ENCODE results near the gene CHRNA4.
"Not testable (repeated sequence)": the region's sequence is repeated elsewhere in the genome, so short reads cannot be mapped to it uniquely, and the experiment has no call there.

CHRNA4 gene

GRCh38 chr20:63310265-63310991, 50.7 kb downstream of the CHRNA4 start:
- TF ChIP-seq, protein P1, sequence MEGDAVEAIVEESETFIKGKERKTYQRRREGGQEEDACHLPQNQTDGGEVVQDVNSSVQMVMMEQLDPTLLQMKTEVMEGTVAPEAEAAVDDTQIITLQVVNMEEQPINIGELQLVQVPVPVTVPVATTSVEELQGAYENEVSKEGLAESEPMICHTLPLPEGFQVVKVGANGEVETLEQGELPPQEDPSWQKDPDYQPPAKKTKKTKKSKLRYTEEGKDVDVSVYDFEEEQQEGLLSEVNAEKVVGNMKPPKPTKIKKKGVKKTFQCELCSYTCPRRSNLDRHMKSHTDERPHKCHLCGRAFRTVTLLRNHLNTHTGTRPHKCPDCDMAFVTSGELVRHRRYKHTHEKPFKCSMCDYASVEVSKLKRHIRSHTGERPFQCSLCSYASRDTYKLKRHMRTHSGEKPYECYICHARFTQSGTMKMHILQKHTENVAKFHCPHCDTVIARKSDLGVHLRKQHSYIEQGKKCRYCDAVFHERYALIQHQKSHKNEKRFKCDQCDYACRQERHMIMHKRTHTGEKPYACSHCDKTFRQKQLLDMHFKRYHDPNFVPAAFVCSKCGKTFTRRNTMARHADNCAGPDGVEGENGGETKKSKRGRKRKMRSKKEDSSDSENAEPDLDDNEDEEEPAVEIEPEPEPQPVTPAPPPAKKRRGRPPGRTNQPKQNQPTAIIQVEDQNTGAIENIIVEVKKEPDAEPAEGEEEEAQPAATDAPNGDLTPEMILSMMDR (IDR thresholded peaks at IDR 0.05; ENCODE audit: low read depth, low read length, missing control alignments) = no peak
- H3K4me3 ChIP-seq (ENCODE audit: low read depth, low read length) = no peak overlapping the region
- no peak for DNase-seq (ENCODE audit: low read depth)

DNA sequence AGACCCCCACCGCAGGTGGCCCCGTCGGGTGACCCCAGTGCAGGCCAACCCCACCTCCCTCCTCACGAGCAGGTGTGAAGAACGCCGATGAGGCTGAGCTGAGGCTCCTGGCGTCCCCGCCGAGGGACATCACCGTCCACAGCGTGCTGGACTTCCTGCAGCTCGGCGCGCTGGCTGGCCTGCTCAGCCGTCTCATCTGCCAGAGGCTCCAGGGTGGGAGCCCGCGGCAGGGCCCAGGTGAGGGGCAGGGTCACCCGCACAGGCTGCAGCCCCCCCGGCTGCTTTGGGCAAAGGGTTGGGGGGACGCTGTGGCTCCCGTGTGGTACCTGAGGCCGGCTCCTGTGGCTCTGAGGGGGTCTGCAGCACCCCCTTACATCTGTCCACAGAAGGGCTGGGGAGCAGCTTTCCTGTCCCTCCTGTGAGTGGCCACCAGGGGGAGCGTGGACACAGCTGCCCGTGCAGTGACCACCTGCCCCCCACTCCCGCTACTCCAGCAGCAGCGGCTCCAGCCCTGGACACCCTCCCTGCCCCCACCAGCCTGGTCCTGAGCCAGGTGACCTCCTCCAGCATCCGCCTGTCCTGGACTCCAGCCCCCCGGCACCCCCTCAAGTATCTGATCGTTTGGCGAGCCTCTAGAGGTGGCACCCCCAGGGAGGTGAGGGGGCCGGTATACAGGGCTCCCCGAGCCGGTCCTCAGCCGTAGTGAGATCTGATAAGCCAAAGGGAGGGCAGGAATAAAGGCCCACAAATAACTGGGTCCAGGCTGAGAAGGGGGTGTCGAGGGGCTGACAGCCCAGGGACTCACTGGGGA, 51.7 kb downstream of the CHRNA4 start:
- TF ChIP-seq, protein P1 (IDR thresholded peaks at IDR 0.05; ENCODE audit: low read depth, low read length, missing control alignments) = peak; percentile 72
- DNase-seq (ENCODE audit: low read depth) = no peak
- H3K4me3 ChIP-seq (ENCODE audit: low read depth, low read length) = no peak overlapping the region

DNA sequence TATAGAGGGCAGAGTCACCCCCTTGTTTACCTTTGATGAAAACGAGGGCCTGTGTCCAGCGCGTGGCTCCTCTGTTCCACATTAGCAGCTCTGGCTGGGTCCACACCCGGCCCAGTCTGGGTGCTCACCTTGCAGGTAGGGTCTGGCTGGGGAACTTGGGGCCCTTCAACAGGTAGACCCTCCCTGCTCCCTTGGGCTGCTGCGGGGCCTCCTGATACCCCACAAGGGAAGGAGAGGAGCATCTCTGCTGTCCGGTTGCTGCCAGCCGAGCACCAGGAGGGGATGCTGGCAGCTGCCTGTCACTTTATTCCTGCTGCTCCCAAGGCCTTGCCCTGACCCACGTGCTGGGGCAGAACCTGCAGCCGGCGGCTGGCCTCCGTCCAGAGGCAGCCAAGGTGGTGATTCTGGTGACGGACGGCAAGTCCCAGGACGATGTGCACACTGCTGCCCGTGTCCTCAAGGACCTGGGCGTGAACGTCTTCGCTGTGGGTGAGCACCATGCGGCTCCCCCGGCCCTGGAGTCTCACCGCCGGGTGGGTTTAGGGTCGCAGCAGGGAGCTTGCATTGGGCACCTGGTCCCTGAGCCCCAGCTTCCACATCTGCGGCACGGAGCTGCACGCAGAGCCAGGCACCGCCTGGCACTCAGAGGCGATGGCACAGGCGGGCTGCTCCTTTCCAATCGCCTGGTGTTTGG, 52.8 kb downstream of the CHRNA4 start:
- DNase-seq (ENCODE audit: low read depth) = no peak
- TF ChIP-seq, protein P1 (IDR thresholded peaks at IDR 0.05; ENCODE audit: low read depth, low read length, missing control alignments) = no peak
- no peak overlapping the region for H3K4me3 ChIP-seq (ENCODE audit: low read depth, low read length)

DNA sequence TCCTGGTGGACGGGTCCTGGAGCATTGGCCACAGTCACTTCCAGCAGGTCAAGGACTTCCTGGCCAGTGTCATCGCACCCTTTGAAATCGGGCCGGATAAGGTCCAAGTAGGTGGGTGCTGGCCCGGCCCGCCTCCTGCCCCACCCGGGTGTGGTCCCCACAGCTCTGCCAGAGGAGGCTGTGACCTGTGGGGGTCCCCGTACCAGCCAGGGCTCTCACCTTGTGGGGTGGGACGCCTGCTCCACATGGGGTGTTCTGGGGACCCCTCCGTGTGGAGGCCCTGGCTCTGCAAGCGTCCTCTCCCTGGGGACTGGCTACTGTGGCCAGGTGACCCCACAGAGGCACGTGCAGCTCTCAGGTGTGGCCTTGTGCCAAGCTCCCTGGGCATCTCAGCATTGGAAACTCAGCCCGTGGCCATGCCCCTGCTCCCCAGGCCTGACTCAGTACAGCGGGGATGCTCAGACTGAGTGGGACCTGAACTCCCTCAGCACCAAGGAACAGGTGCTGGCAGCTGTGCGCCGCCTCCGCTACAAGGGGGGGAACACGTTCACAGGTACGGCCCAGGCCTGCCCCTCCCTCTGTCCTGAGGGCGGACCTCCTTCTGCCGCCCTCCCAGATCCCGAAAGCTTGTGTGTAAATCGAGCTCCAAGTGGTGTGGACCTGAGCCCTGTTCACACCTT, 53.5 kb downstream of the CHRNA4 start:
- TF ChIP-seq, protein P1 (IDR thresholded peaks at IDR 0.05; ENCODE audit: low read depth, low read length, missing control alignments) = no peak
- H3K4me3 ChIP-seq (ENCODE audit: low read depth, low read length) = no peak overlapping the region
- no peak for DNase-seq (ENCODE audit: low read depth)

DNA sequence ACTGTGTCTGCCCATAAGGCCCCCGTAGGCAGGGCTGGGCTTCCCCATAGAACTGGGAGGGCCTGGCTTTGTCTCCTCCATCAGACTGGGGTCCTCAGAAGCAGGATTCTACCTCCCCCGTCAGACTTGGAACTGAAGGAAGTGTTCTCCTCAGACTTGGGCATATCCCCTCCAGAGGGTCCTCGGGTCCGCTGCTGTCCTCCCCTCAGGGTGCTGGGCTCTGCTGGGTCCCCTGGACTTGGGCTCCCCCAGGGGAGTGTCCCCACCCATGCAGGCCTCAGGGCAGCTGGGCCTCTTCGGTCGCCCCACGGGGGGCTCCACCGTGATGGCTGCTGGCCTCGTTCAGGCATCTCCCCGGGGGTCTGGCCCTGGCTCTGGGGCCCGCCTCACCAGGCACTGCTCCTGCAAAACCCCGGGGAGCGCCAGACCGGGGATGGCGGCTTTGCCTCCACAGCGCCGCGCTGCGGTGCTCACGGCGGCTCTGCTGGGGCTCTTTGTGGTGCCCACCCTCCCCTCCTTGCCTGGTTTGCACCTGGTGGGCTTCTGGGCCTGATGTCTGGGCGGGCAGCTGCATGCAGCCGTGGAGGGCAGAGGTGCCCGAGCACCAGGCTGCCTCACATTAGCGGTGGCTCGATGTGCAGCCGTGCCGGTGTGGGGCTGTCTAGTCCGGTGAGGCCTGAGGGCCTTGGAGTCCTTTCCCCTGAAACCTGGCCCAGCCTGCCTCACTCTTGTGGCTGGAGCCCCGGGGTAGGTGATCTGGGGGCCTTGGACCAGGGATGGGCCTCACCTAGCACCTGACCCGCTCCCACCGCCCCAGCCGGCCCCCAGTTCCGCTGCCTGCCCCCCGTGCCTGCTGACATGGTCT, 54.2 kb downstream of the CHRNA4 start:
- TF ChIP-seq, protein P1 (IDR thresholded peaks at IDR 0.05; ENCODE audit: low read depth, low read length, missing control alignments) = no peak
- DNase-seq (ENCODE audit: low read depth) = no peak
- no peak overlapping the region for H3K4me3 ChIP-seq (ENCODE audit: low read depth, low read length)

DNA sequence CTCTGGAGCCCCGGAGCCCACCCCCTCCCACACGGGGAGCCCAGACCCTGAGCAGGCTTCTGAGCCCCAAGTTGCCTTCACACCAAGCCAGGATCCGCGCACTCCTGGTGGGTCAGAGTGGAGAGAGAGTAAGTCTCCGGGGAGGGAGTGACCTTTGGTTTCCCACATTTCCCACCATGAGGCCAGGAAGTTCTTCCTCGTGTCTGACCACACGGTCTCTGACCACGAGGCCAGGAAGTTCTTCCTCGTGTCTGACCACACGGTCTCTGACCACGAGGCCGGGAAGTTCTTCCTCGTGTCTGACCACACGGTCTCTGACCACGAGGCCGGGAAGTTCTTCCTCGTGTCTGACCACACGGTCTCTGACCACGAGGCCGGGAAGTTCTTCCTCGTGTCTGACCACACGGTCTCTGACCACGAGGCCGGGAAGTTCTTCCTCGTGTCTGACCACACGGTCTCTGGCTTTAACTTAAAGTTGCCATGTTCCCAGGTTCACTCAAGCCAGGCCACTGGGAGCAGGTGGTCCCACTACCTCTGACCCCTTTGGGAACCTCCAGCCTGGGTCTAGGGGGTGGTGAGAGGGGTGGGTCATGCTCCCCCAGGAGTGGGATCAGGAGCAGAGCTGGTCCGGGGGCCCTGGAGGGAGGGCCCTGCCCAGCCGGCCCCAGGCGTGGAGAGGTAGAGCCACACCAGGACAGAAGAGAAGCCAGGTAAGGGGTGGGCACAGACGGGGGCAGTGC, 55.0 kb downstream of the CHRNA4 start:
- not testable (repeated sequence) for DNase-seq (ENCODE audit: low read depth); H3K4me3 ChIP-seq (ENCODE audit: low read depth, low read length)

Data from GM12864 (cell line).